Muscle layer of colon (tissue), 2 donors: ENCODE results near the gene OXT.
"Not testable (repeated sequence)": the region's sequence is repeated elsewhere in the genome, so short reads cannot be mapped to it uniquely, and the experiment has no call there.

Experiments
- H3K27ac ChIP-seq: one replicate; pipeline ENCODE4 v1.7.0; 2013; ENCODE audit warnings: low read depth, mild to moderate bottlenecking, low read length, moderate library complexity
- H3K27me3 ChIP-seq, 2 donors: one replicate each; pipeline ENCODE4 v1.7.0; 2013; ENCODE audit warnings: low read length in 2 of 2, mild to moderate bottlenecking in 2 of 2; ENCODE audit not compliant: insufficient read depth in 2 of 2, control insufficient read depth in 1 of 2
- H3K36me3 ChIP-seq: one replicate; pipeline ENCODE4 v1.7.0; 2013; ENCODE audit warnings: mild to moderate bottlenecking, low read length; ENCODE audit not compliant: insufficient read depth
- H3K4me1 ChIP-seq: one replicate; pipeline ENCODE4 v1.7.0; 2013; ENCODE audit warnings: mild to moderate bottlenecking, low read length; ENCODE audit not compliant: insufficient read depth
- H3K4me3 ChIP-seq, 2 donors: one replicate each; pipeline ENCODE4 v1.7.0; 2013; ENCODE audit warnings: low read length in 2 of 2, low read depth in 1 of 2, mild to moderate bottlenecking in 1 of 2, moderate library complexity in 1 of 2
- H3K9ac ChIP-seq: one replicate; pipeline ENCODE4 v1.7.0; 2013; ENCODE audit warnings: low read length
- H3K9me3 ChIP-seq: one replicate; pipeline ENCODE4 v1.7.0; 2013; ENCODE audit warnings: mild to moderate bottlenecking, low read length
- donor health status: abdominal sarcoma.
- donor health status: Adenocarcinoma of cecum.

The OXT gene

DNA sequence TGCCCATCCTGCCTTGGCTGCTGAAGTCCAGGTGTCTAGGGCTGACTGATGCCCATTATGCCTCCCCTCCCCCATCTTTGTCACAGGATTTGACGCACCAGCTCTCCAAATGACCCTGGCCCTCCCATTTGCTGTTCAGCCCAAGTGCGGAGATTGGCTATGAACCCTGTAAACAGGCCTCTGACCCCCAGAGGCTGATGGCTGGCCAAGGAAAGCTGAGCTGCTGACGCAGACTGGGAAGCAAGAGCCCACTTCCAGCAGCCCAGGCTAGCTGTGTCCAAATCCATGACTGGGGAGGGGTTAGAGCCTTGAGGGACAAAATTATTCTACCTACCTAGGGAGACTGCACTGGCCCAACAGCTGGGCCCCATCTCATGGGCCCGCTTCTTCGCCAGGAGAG is 28.8 kb upstream of the OXT start:
- H3K9me3 ChIP-seq, result no peaks in the 10 kb centered on the region
- no peak overlapping the region for H3K4me3 ChIP-seq
- H3K4me1 ChIP-seq, result peaks cover 18% of the 10 kb centered on the region
- H3K27ac ChIP-seq, result no peak overlapping the region
- no peaks in the 10 kb centered on the region for H3K27me3 ChIP-seq
- H3K36me3 ChIP-seq, result peaks cover 30% of the 10 kb centered on the region
- H3K9ac ChIP-seq, result no peak overlapping the region

DNA sequence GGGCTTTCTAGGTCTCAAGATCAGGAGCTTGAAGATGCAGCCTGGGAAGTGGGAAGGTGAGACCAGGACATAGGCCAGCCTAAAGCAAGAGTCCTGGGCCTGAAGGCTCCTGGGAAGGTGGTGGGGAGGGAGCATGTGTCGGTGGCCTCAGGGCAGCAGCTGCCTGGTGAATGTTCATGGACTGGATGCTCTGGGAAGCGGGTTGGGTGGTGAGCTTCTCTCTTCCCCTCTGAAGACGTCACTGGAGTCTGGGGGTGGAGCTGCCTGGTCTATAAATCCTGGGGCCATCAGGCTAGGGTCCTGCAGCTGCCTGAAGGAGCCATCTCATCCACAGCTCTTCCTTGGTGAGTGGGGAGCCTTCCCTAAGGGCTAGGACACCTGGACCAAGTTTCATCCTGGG is 28.1 kb upstream of the OXT start, which contains the start of gene GNRH2:
Gene GNRH2, plus strand, starts transcription at position 301 of the 400 bp plus-strand sequence. CDS start 793 bp downstream, outside the sequence.
- Histone ChIP-seq H3K4me3 (no peak within 1 kb of the TSS), H3K4me1 (peaks cover 20% of the 10 kb centered on the region), H3K9ac (no peak within 1 kb of the TSS), H3K27ac (no peak within 1 kb of the TSS), H3K27me3 (no peaks in the 10 kb centered on the region), H3K36me3 (peaks cover 30% of the 10 kb centered on the region), H3K9me3 (no peaks in the 10 kb centered on the region)

DNA sequence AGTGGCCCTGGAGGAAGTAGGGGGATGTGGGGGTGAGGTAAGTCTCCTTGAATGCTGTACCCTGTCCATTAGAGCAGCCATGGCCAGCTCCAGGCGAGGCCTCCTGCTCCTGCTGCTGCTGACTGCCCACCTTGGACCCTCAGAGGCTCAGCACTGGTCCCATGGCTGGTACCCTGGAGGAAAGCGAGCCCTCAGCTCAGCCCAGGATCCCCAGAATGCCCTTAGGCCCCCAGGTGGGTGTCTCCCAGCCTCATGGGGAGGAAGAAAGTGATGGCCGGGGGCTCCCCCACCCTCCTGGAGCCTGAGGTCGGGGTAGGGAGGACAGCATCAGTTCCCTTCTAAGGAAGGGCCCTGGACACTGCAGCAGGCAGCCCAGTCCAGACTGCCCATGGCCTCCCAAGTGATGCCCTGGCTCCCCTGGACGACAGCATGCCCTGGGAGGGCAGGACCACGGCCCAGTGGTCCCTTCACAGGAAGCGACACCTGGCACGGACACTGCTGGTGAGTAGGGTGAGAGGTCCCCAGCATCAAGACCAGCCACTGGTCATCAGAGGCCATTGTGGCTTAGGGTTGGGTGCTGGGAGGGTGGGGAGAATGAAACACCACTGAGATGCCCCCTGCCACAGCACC is 27.0 kb upstream of the OXT start:
- no peaks in the 10 kb centered on the region for H3K9me3 ChIP-seq
- H3K36me3 ChIP-seq, result peaks cover 28% of the 10 kb centered on the region
- H3K4me1 ChIP-seq, result peaks cover 20% of the 10 kb centered on the region
- no peak overlapping the region for H3K4me3 ChIP-seq
- no peak overlapping the region for H3K9ac ChIP-seq
- no peaks in the 10 kb centered on the region for H3K27me3 ChIP-seq
- no peak overlapping the region for H3K27ac ChIP-seq

DNA sequence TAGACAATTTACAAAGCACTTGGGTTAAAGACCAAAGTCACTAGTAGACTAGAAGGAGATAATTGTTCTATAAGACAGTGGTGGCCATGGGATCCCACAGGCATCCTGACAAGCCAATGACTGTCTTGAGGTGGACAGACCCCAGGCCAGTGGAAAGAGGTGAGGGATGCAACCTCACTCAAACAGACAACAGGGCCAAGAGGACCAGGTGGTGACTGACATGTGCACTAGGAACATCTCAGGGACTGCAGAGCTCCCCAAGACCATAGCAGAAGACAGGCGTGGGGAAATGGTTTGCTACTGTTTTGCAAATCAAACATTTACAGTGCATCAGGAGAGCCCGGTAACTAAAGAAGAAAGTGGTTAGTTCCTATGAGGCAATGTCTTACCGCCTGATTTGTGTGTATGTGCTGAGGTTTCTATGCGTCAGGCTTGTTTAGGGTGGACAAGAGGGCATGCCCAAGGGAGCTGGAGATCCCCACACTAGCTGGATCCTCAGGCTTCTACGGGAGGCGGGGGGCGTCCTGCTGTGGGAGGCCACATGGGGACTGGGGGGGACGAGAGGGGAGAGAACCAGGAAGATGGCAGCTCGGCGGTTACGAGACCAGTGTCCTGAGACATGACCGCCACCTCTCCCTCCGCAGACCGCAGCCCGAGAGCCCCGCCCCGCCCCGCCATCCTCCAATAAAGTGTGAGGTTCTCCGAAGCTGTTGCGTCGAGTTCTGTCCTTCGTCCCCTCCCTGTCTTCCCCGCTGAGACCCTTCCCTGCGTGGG is 26.2 kb upstream of the OXT start:
- peak overlapping the region; percentile 98 for H3K27ac ChIP-seq
- peaks cover 20% of the 10 kb centered on the region for H3K4me1 ChIP-seq
- peak overlapping the region; percentile 78 to 89 for H3K4me3 ChIP-seq
- no peaks in the 10 kb centered on the region for H3K27me3 ChIP-seq
- H3K36me3 ChIP-seq, result peaks cover 30% of the 10 kb centered on the region
- no peaks in the 10 kb centered on the region for H3K9me3 ChIP-seq
- peak overlapping the region; percentile 21 for H3K9ac ChIP-seq

DNA sequence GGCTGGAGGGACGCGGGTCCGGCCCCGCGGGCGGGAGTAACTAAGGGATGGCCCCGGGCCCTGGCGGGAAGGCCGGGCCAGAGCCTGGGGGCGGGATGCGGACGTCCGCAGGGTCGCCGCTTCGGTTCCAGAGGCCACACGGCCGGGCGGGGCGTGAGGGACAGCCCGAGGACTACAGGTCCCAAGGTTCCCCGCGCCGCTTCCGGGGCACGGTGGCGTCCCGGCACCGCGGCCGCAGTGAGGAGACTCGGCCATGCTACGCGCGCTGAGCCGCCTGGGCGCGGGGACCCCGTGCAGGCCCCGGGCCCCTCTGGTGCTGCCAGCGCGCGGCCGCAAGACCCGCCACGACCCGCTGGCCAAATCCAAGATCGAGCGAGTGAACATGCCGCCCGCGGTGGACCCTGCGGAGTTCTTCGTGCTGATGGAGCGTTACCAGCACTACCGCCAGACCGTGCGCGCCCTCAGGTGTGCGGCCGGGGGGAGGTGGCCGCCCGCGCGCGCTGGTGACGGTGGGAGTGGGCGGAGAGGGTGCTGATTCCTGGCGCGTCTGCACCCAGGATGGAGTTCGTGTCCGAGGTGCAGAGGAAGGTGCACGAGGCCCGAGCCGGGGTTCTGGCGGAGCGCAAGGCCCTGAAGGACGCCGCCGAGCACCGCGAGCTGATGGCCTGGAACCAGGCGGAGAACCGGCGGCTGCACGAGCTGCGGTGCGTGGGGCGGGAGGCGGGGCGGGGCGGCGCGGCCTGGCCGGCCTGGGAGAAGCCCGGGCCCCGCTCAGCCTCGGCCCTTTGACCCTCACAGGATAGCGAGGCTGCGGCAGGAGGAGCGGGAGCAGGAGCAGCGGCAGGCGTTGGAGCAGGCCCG is 25.4 kb upstream of the OXT start, which contains the start of gene MRPS26:
Gene MRPS26, plus strand, starts transcription at position 237 of the 861 bp plus-strand sequence. Its CDS starts 17 bp downstream, at position 254.
- Histone ChIP-seq H3K4me3 (peak within 1 kb of the TSS; percentile 78 to 89), H3K9ac (peak within 1 kb of the TSS; percentile 68), H3K27ac (peak within 1 kb of the TSS; percentile 98), H3K27me3 (no peaks in the 10 kb centered on the region), H3K4me1 (peaks cover 20% of the 10 kb centered on the region), H3K9me3 (no peaks in the 10 kb centered on the region), H3K36me3 (peaks cover 31% of the 10 kb centered on the region)

DNA sequence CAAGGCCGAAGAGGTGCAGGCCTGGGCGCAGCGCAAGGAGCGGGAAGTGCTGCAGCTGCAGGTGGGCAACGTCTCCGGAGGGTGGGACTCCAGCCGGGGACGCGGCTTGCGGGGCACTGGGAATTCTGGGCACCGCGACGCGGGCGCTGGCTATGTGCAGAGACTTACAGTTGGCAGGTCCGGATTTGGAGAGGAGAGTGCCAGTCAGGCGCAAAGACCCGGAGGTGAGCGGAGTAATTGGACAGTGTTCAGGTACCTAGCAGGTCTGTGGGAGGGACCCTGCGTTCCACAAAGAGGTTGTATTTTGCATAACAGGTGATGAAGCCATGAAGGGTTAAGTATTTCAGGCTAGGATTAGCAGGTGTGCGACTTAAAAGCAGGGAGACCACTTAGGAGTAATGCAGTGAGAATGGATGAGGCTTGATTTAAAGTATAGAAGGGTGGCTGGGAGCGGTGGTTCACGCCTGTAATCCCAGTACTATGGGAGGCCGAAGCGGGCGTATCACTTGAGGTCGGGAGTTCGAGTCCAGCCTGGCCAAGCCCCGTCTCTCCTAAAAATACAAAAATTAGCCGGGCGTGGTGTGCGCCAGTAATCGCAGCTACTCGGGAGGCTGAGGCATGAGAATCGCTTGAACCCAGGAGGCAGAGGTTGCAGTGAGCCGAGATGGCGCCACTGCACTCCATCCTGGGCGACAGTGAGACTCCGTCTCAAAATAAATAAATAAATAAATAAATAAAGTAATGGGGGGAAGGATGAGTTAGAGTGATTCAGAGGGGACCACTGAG is 24.6 kb upstream of the OXT start:
- H3K27me3 ChIP-seq, result no peaks in the 10 kb centered on the region
- H3K36me3 ChIP-seq, result peaks cover 31% of the 10 kb centered on the region
- H3K9me3 ChIP-seq, result no peaks in the 10 kb centered on the region
- peaks cover 20% of the 10 kb centered on the region for H3K4me1 ChIP-seq
- H3K9ac ChIP-seq, result peak overlapping the region; percentile 68
- peak overlapping the region; percentile 98 for H3K27ac ChIP-seq
- H3K4me3 ChIP-seq, result peak overlapping the region; percentile 78 to 89

DNA sequence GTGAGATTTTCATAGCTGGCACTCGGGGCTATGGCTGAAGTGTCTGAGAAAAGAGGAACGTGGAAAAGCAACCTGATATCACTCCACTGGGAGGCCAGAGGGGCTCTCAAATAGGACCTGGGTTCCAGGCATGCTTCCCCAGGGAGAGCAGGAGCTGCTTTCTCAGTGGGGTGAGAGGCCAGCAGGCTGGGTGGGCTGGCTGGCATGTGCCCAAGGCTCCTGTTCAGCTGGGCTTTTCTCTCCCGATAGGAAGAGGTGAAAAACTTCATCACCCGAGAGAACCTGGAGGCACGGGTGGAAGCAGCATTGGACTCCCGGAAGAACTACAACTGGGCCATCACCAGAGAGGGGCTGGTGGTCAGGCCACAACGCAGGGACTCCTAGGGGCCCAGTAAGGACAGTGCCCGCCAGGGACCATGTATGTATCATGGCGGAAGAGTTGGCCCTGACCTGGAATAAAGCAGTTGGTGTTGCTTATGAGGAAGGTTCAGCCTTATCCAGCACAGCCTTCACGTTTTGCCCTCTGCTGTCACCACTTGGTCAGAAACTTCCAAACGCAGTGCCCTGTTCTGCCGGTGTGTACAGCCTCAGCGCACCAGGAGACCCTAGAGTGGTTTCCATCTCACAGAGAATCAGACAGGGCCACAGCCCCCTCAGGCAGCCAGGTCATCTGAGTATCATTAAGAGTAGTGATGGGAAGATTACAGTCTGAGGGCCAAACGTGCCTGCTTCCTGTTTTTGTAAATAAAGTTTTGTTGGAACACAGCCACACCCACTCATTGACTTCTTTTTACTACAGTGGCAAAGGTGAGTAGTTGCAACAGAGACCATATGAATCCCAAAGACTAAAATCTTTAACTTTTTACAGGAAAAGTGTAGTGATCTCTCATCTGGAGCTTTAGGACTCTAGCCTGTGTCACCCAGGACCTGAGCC is 23.7 kb upstream of the OXT start:
- H3K4me1 ChIP-seq, result peaks cover 16% of the 10 kb centered on the region
- H3K4me3 ChIP-seq, result no peak overlapping the region
- peaks cover 31% of the 10 kb centered on the region for H3K36me3 ChIP-seq
- H3K9me3 ChIP-seq, result no peaks in the 10 kb centered on the region
- no peaks in the 10 kb centered on the region for H3K27me3 ChIP-seq
- H3K27ac ChIP-seq, result no peak overlapping the region
- H3K9ac ChIP-seq, result no peak overlapping the region

DNA sequence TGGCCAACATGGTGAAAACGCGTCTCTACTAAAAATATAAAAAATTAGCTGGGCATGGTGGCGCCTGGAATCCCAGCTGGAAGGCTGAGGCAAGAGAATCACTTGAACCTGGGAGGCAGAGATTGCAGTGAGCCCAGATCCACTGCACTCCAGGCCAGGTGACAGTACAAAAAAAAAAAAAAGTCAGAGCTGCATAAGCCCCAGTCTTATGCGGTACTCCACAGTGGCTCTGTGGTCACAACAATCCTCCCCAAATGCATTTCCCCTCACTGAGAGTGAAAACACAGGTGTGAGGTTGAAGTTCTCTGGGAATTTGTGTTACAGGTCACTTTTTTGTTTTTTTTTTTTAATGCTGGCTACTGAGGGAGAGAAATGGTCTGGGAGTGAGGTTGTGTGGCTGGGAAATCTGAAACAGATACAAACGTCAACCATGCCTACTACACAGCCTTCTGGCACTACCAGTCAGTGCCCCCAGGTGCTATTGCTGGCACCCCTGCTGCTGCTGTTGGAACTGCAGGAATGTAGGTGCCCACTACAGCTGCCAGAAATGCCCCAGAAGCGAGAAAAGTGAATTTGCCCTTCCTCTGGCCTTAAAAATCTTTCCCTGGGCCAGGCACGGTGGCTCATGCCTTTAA is 19.9 kb upstream of the OXT start:
- Histone ChIP-seq H3K9me3 (no peaks in the 10 kb centered on the region), H3K4me1 (peaks cover 11% of the 10 kb centered on the region), H3K4me3 (no peak overlapping the region), H3K36me3 (peaks cover 31% of the 10 kb centered on the region), H3K27me3 (no peaks in the 10 kb centered on the region), H3K27ac (no peak overlapping the region), H3K9ac (no peak overlapping the region)

DNA sequence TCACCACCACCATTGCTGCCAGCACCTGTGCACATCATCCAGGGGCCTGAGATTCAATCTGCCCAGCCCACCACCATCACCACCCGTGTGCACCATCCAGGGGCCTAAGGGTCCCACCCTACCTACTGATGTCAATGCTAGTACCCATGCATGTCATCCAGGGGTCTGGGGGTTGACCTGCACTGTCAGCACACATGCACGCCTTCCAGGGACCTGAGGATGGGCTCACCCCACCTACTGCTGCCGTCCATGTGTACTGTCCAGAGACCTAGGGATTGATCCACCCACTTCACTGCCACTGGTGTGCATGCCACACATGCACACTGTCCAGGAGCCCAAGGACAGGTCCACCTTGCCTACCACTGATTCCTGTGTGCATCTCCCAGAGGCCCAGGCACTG is 11.9 kb upstream of the OXT start:
- Histone ChIP-seq H3K4me3 (no peak overlapping the region), H3K9ac (no peak overlapping the region), H3K9me3 (no peaks in the 10 kb centered on the region), H3K27me3 (no peaks in the 10 kb centered on the region), H3K27ac (no peak overlapping the region), H3K36me3 (no peaks in the 10 kb centered on the region), H3K4me1 (no peaks in the 10 kb centered on the region)

DNA sequence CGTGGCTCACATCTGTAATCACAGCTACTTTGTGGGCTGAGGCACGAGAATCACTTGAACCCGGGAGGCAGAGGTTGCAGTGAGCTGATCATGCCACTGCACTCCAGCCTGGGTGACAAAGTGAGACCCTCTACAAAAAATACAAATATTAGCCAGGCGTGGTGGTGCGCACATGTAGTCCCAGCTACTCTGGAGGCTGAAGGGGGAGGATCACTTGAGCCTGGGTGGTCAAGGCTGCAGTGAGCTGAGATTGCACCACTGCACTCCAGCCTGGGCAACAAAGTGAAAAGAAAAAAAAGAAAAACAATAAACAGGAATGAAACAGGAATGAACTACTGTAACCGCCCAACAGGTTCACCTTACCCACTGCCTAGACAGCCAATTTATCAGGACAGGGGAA is 7.3 kb upstream of the OXT start:
- not testable (repeated sequence) for H3K4me3 ChIP-seq, H3K36me3 ChIP-seq, H3K27me3 ChIP-seq, H3K9me3 ChIP-seq, H3K27ac ChIP-seq, H3K4me1 ChIP-seq, H3K9ac ChIP-seq
